CD14-positive monocyte (primary cell): Measurements from ENCODE around the gene TMEM126B. TPM values are rescaled to one million over a fixed set of nuclear protein-coding genes. Genes with fewer than 3 reads are reported as not detected.

ENCODE experiments used
- DNase-seq, 3 donors: peaks; one replicate each; pipeline ENCODE4 v3.0.0-alpha.2; 2011 to 2022
- H2AFZ ChIP-seq: 2 replicates; pipeline ENCODE4 v1.6.0; 2012; ENCODE audit warnings: mild to moderate bottlenecking, low read depth, low read length, inconsistent platforms; ENCODE audit not compliant: insufficient read depth, poor library complexity, severe bottlenecking
- H3K27ac ChIP-seq, 2 donors: 1 replicate in 1 of 2; 2 replicates in 1 of 2; pipeline ENCODE4 v1.5.1; 2012 to 2013; ENCODE audit warnings: low read length in 2 of 2, control low read depth in 1 of 2, inconsistent platforms in 1 of 2, low read depth in 1 of 2, mild to moderate bottlenecking in 1 of 2
- H3K27me3 ChIP-seq, 2 donors: one replicate each; pipeline versions ENCODE4 v1.6.0 to v1.6.1; 2011 to 2013; ENCODE audit warnings: low read length in 2 of 2; ENCODE audit not compliant: control insufficient read depth in 2 of 2, insufficient read depth in 2 of 2
- H3K36me3 ChIP-seq, 2 donors: replicated peaks in 1 of 2; 1 replicate in 1 of 2; 2 replicates in 1 of 2; pipeline versions ENCODE4 v1.5.1 to v1.6.1; 2012 to 2013; ENCODE audit warnings: low read length in 2 of 2, control low read depth in 1 of 2, inconsistent platforms in 1 of 2, mild to moderate bottlenecking in 1 of 2; ENCODE audit not compliant: insufficient read depth in 2 of 2, control insufficient read depth in 1 of 2
- H3K4me1 ChIP-seq, 2 donors: 1 replicate in 1 of 2; 2 replicates in 1 of 2; pipeline versions ENCODE4 v1.5.1 to v1.6.1; 2012 to 2013; ENCODE audit warnings: low read length in 2 of 2, control low read depth in 1 of 2, inconsistent platforms in 1 of 2, mild to moderate bottlenecking in 1 of 2, moderate library complexity in 1 of 2; ENCODE audit not compliant: insufficient read depth in 2 of 2, control insufficient read depth in 1 of 2
- H3K4me2 ChIP-seq: replicated peaks from 2 replicates; pipeline ENCODE3; 2012; ENCODE audit warnings: low read length, moderate library complexity, mild to moderate bottlenecking; ENCODE audit not compliant: poor library complexity, severe bottlenecking; ENCODE audit errors: extremely low read depth
- H3K4me3 ChIP-seq, 3 experiments: fragments of 200-600 bp in 1 of 3; sonication (generic) in 1 of 3; replicated peaks in 1 of 3; 1 replicate in 2 of 3; 2 replicates in 1 of 3; pipeline ENCODE4 v1.5.1; 2011 to 2013; ENCODE audit warnings: low read length in 3 of 3, mild to moderate bottlenecking in 3 of 3, control low read depth in 2 of 3, low read depth in 2 of 3, inconsistent platforms in 1 of 3, moderate library complexity in 1 of 3
- H3K79me2 ChIP-seq: 2 replicates; pipeline ENCODE4 v1.6.0; 2012; ENCODE audit warnings: mild to moderate bottlenecking, control low read depth, inconsistent platforms, low read length, moderate library complexity; ENCODE audit not compliant: insufficient read depth
- H3K9ac ChIP-seq: 2 replicates; pipeline ENCODE4 v1.6.0; 2017; ENCODE audit warnings: low read length, mild to moderate bottlenecking; ENCODE audit not compliant: insufficient read depth, poor library complexity, severe bottlenecking
- H3K9me3 ChIP-seq, 2 donors: replicated peaks in 1 of 2; 1 replicate in 1 of 2; 2 replicates in 1 of 2; pipeline versions ENCODE4 v1.5.1 to v1.6.1; 2012 to 2013; ENCODE audit warnings: low read length in 2 of 2, control low read depth in 1 of 2; ENCODE audit not compliant: control insufficient read depth in 1 of 2, insufficient read depth in 1 of 2
- H4K20me1 ChIP-seq: 2 replicates; pipeline ENCODE4 v1.6.0; 2012; ENCODE audit warnings: mild to moderate bottlenecking, low read length, control low read depth, moderate library complexity; ENCODE audit not compliant: insufficient read depth
- H3K27ac Mint-ChIP-seq, 7 donors: one replicate each; pipeline ENCODE4 v1.8.0; 2020; ENCODE audit warnings: mild to moderate bottlenecking in 7 of 7, mixed read lengths in 7 of 7, moderate library complexity in 6 of 7, inconsistent platforms in 2 of 7
- H3K27me3 Mint-ChIP-seq, 3 donors: one replicate each; pipeline ENCODE4 v1.8.0; 2021 to 2022; ENCODE audit warnings: low read depth in 3 of 3, mild to moderate bottlenecking in 3 of 3, mixed read lengths in 3 of 3, moderate library complexity in 3 of 3, inconsistent platforms in 1 of 3
- H3K36me3 Mint-ChIP-seq, 2 donors: one replicate each; pipeline ENCODE4 v1.8.0; 2020; ENCODE audit warnings: mixed read lengths in 2 of 2, inconsistent platforms in 1 of 2, mild to moderate bottlenecking in 1 of 2
- H3K4me1 Mint-ChIP-seq: one replicate; pipeline ENCODE4 v1.8.0; 2020; ENCODE audit warnings: mild to moderate bottlenecking, mixed read lengths
- H3K4me3 Mint-ChIP-seq, 2 donors: one replicate each; pipeline ENCODE4 v1.8.0; 2020; ENCODE audit warnings: mild to moderate bottlenecking in 2 of 2, mixed read lengths in 2 of 2, moderate library complexity in 1 of 2
- H3K9me3 Mint-ChIP-seq, 7 donors: one replicate each; pipeline ENCODE4 v1.8.0; 2020 to 2022; ENCODE audit warnings: mixed read lengths in 7 of 7, mild to moderate bottlenecking in 6 of 7, moderate library complexity in 6 of 7, inconsistent platforms in 2 of 7
- CTCF ChIP-seq: fragments of 200-600 bp; IDR thresholded peaks from one replicate; pipeline ENCODE4 v1.8.0; 2022; ENCODE audit warnings: antibody characterized with exemption, mild to moderate bottlenecking
- WGBS: methylation state at CpG from one replicate; pipeline ENCODE4 v1.1.5; 2013; ENCODE audit warnings: missing lambda C conversion rate; ENCODE audit not compliant: insufficient coverage; 5-methylcytosine and 5-hydroxymethylcytosine counted together
- intact Hi-C, 2 donors: fragments of 100-400 bp; cut with micrococcal nuclease; formaldehyde crosslinking; loops; one replicate each; pipeline versions ENCODE4 v1.15.0 to v1.15.1; 2023
- polyA plus RNA-seq, 3 donors: library from polyadenylated mRNA; depleted of rRNA in 1 of 3; unstranded in 2 of 3; stranded (reverse) in 1 of 3; fragments of 300-500 nt in 2 of 3; fragments of >200 nt in 1 of 3; fragmentation: Illumina TruSeq in 2 of 3; gene quantifications; 1 replicate in 2 of 3; 2 replicates in 1 of 3; pipeline ENCODE4 v1.2.3, GENCODE V29; 2012 to 2021

The TMEM126B gene
- polyA plus RNA-seq, 3 donors: 24.7 to 44.3 (median 41.1) TPM

- Mint-ChIP-seq H3K27ac (peak overlapping the region; percentile 97 to 99 (median 98)), H3K27me3 (no peaks in the 10 kb centered on the region), H3K4me1 (peaks cover 32% of the 10 kb centered on the region), H3K4me3 (peak overlapping the region; percentile 98 to 100), H3K36me3 (peaks cover 22 to 23% of the 10 kb centered on the region in 2 donors), H3K9me3 (peaks cover 0 to 2% (median 0%) of the 10 kb centered on the region in 7 donors)
- Histone ChIP-seq H4K20me1 (peaks cover 47% of the 10 kb centered on the region), H3K36me3 (peaks cover 16 to 20% of the 10 kb centered on the region in 2 donors), H3K27me3 (no peaks in the 10 kb centered on the region), H2AFZ (peak overlapping the region; percentile 92), H3K4me2 (peak overlapping the region; percentile 93), H3K4me3 (peak overlapping the region; percentile 56 to 94 (median 78)), H3K79me2 (peaks cover 63% of the 10 kb centered on the region), H3K27ac (peak overlapping the region; percentile 86 to 97), H3K9me3 (no peaks in the 10 kb centered on the region), H3K4me1 (peaks cover 17 to 32% of the 10 kb centered on the region in 2 donors), H3K9ac (peak overlapping the region; percentile 98)
- WGBS: under 1% methylated on average over 71 of the region's 73 CpGs
- intact Hi-C loops: loop anchor here (1.0 to 10.0 kb wide), 3 partner anchors 9 to 581 kb away; partner anchors contain the start of genes DLG2 (in 2 of the 2), TMEM126B (in 2 of the 2) and EED (in 1 of the 2)
- DNase-seq: peak; percentile 70 to 74 (median 71)
- TF ChIP-seq CTCF: peak; percentile 58
Observed at GRCh38 chr11:85663753-85664614, 35.6 kb downstream of the TMEM126B start.

GRCh38 chr11:85664615-85665481 lies 36.5 kb downstream of the TMEM126B start, which contains the start of gene CREBZF:
Gene CREBZF, minus strand, starts transcription at chr11:85665129. Its CDS starts 254 bp downstream, at chr11:85664875.
- Histone ChIP-seq H3K4me1 (peaks cover 17 to 32% of the 10 kb centered on the region in 2 donors), H2AFZ (peak within 1 kb of the TSS; percentile 92), H3K4me3 (peak within 1 kb of the TSS; percentile 56 to 94 (median 78)), H3K79me2 (peaks cover 54% of the 10 kb centered on the region), H3K36me3 (peaks cover 11 to 13% of the 10 kb centered on the region in 2 donors), H4K20me1 (peaks cover 39% of the 10 kb centered on the region), H3K9me3 (no peaks in the 10 kb centered on the region), H3K27ac (peak within 1 kb of the TSS; percentile 86 to 97), H3K27me3 (no peaks in the 10 kb centered on the region), H3K9ac (peak within 1 kb of the TSS; percentile 98), H3K4me2 (peak within 1 kb of the TSS; percentile 93)
- Mint-ChIP-seq H3K27me3 (peaks cover 0 to 2% (median 0%) of the 10 kb centered on the region in 3 donors), H3K9me3 (peaks cover 0 to 2% (median 0%) of the 10 kb centered on the region in 7 donors), H3K4me1 (peaks cover 28% of the 10 kb centered on the region), H3K27ac (peak within 1 kb of the TSS; percentile 97 to 99 (median 98)), H3K36me3 (peaks cover 16% of the 10 kb centered on the region in 2 donors), H3K4me3 (peak within 1 kb of the TSS; percentile 98 to 100)
- no peak for TF ChIP-seq CTCF
- peak; percentile 93 to 94 (median 94) for DNase-seq
- intact Hi-C loops: loop anchor here (1.0 to 10.0 kb wide), 3 partner anchors 10 to 580 kb away; partner anchors contain the start of genes DLG2 (in 2 of the 2), TMEM126B (in 2 of the 2) and EED (in 1 of the 2)
- 0% methylated on average over 55 of the region's 67 CpGs for WGBS
